ENCODE data around the gene ZBTB20. TPM values are rescaled to one million over a fixed set of nuclear protein-coding genes. Genes with fewer than 3 reads are reported as not detected.

The ZBTB20 gene
- polyA plus RNA-seq, 1 of the 3 experiments (the other 2 are of a cell fraction): 0.43 TPM

DNA sequence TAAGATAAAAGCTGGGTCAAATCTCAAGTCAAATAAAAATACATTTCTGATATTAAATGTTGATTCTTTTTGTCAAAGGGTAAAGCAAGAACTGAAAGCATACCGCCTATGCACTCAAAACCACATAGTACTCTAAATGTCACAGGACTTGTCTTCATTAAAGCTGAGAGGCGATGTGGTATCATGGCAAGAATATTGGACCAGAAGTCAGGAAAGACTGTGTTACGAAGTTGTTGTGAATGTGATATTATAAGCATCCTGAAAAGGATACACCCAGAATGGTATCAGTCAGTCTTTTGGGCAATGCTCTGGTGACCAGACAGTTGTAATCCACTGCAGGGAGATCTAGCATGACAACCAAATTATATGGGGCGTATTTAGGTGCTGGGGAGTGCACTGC lies 819.4 kb downstream of the ZBTB20 start (continued):
- TF ChIP-seq ELF1 (IDR thresholded peaks at IDR 0.05) (no peak), NRF1 (IDR thresholded peaks at IDR 0.05; ENCODE audit: low read depth, low read length) (no peak), FOXJ3 (CRISPR knock-in tag; IDR thresholded peaks at IDR 0.05) (no peak), USF2 (IDR thresholded peaks at IDR 0.05; ENCODE audit: borderline replicate concordance, low read depth, low read length) (no peak), RFX5 (IDR thresholded peaks at IDR 0.05; ENCODE audit: low read length) (no peak)
- TF ChIP-seq, protein P1, sequence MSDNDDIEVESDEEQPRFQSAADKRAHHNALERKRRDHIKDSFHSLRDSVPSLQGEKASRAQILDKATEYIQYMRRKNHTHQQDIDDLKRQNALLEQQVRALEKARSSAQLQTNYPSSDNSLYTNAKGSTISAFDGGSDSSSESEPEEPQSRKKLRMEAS (IDR thresholded peaks at IDR 0.05; ENCODE audit: low read depth): no peak

- Histone ChIP-seq H3K9ac (no peak overlapping the region), H3K9me2 (no peaks in the 10 kb centered on the region), H3K79me2 (ENCODE audit: insufficient read depth) (no peaks in the 10 kb centered on the region), H3K9me3 (no peaks in the 10 kb centered on the region), H2AFZ (ENCODE audit: low read depth) (no peak overlapping the region), H3K27me3 (ENCODE audit: insufficient read depth) (no peaks in the 10 kb centered on the region), H3K4me3 (ENCODE audit: low read depth in 2 of 2, low read length in 1 of 2) (no peak overlapping the region), H3K27ac (ENCODE audit: low read depth in 2 of 2, low read length in 1 of 2) (no peak overlapping the region), H3F3A (replicated peaks; ENCODE audit: insufficient read depth) (no peaks in the 10 kb centered on the region), H3K4me2 (no peak overlapping the region), H3K4me1 (ENCODE audit: control insufficient read depth in 1 of 2, insufficient read depth in 2 of 2, low read depth in 1 of 2, low read length in 1 of 2) (peaks cover 0 to 9% of the 10 kb centered on the region in 2 experiments; a peak in 2 of 4 replicates), H3K36me3 (replicated peaks in 1 of 2; ENCODE audit: control insufficient read depth in 1 of 2, insufficient read depth in 2 of 2, low read length in 1 of 2) (no peaks in the 10 kb centered on the region), H4K20me1 (ENCODE audit: insufficient read depth) (no peaks in the 10 kb centered on the region)
- DNase-seq: no peak
- ChIA-PET CTCF (interaction anchor here (0.7 to 2.5 kb wide), 3 partner anchors 12 to 21 kb away, joined by 4 to 13 read pairs (median 4); no protein-coding TSS in a partner anchor), POLR2A (no interaction called here)
- TF ChIP-seq RFX5 (IDR thresholded peaks at IDR 0.05; ENCODE audit: low read length): no peak
- TF ChIP-seq SMC3 (IDR thresholded peaks at IDR 0.05; ENCODE audit: low read depth, low read length): no peak
- TF ChIP-seq IRF3 (IDR thresholded peaks at IDR 0.05; ENCODE audit: low read depth, low read length): no peak
- no peak for TF ChIP-seq FOXJ3 (CRISPR knock-in tag; IDR thresholded peaks at IDR 0.05)
- WGBS (ENCODE audit: low lambda C conversion rate): 89% methylated on average over 3 of the region's 3 CpGs
These were observed 823.4 kb downstream of the ZBTB20 start for GRCh38 chr3:114323546-114324254.

GRCh38 chr3:114320246-114320645 lies 826.8 kb downstream of the ZBTB20 start:
- ChIA-PET POLR2A (no interaction called here), CTCF (interaction anchor here (2.1 kb wide), 1 partner anchor 21 kb away, joined by 4 read pairs; no protein-coding TSS in a partner anchor)
- H3K4me2 ChIP-seq: no peak overlapping the region

More at GRCh38 chr3:114320246-114320645, 826.8 kb downstream of the ZBTB20 start:
- peaks cover 0 to 2% of the 10 kb centered on the region in 2 experiments for H3K36me3 ChIP-seq (replicated peaks in 1 of 2; ENCODE audit: control insufficient read depth in 1 of 2, insufficient read depth in 2 of 2, low read length in 1 of 2)
- no peak overlapping the region for H3K9ac ChIP-seq
- TF ChIP-seq NRF1 (IDR thresholded peaks at IDR 0.05; ENCODE audit: low read depth, low read length): no peak
- no peak for TF ChIP-seq ELF1 (IDR thresholded peaks at IDR 0.05)
- no peak for TF ChIP-seq MEF2A (IDR thresholded peaks at IDR 0.05; ENCODE audit: borderline replicate concordance, low read depth)
- TF ChIP-seq SIN3A (IDR thresholded peaks at IDR 0.05; ENCODE audit: borderline replicate concordance, low read depth, low read length): no peak
- no peak for TF ChIP-seq TCF12 (IDR thresholded peaks at IDR 0.05)
- TF ChIP-seq TEAD4 (IDR thresholded peaks at IDR 0.05; ENCODE audit: borderline replicate concordance, insufficient read depth): no peak
- no peak for TF ChIP-seq USF1 (IDR thresholded peaks at IDR 0.05; ENCODE audit: borderline replicate concordance, low read depth)
- DNase-seq: no peak
- H3F3A ChIP-seq (replicated peaks; ENCODE audit: insufficient read depth): no peaks in the 10 kb centered on the region
- no peaks in the 10 kb centered on the region for H3K79me2 ChIP-seq (ENCODE audit: insufficient read depth)
- H3K27ac ChIP-seq (ENCODE audit: low read depth in 2 of 2, low read length in 1 of 2): no peak overlapping the region
- no peak overlapping the region for H2AFZ ChIP-seq (ENCODE audit: low read depth)
- H3K27me3 ChIP-seq (ENCODE audit: insufficient read depth): no peaks in the 10 kb centered on the region
- no peaks in the 10 kb centered on the region for H3K9me2 ChIP-seq
- no peak overlapping the region for H3K4me3 ChIP-seq (ENCODE audit: low read depth in 2 of 2, low read length in 1 of 2)
- no peaks in the 10 kb centered on the region for H4K20me1 ChIP-seq (ENCODE audit: insufficient read depth)
- H3K4me1 ChIP-seq (ENCODE audit: control insufficient read depth in 1 of 2, insufficient read depth in 2 of 2, low read depth in 1 of 2, low read length in 1 of 2): peaks cover 0 to 9% of the 10 kb centered on the region in 2 experiments; a peak in 2 of 4 replicates
- 33% methylated on average over 1 of the region's 1 CpG for WGBS (ENCODE audit: low lambda C conversion rate)
- H3K9me3 ChIP-seq: no peaks in the 10 kb centered on the region

Measured in SK-N-SH (cell line).